Measurements from ENCODE around the gene ZSWIM9.
"Not testable (repeated sequence)": the region's sequence is repeated elsewhere in the genome, so short reads cannot be mapped to it uniquely, and the experiment has no call there.

Gene ZSWIM9

DNA sequence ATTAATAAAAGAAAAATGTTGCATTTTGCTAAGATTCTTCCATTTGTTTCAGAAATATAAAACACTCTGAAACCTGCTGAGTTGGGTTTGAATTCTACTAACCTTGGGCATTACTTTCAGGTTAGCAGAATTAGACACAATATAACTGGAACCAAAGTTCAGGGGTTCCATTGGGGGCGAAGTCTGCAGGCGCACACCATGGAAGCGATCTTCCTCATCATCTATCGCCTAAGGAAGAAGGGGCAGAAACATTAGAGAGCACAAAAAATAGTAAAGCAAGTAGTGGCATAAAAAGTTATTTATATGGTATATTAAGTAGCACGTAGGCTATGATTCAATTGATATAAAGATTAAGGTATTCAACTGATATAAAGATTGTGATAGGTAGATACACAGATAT is 51.1 kb downstream of the ZSWIM9 start:
- no peak for DNase-seq

DNA sequence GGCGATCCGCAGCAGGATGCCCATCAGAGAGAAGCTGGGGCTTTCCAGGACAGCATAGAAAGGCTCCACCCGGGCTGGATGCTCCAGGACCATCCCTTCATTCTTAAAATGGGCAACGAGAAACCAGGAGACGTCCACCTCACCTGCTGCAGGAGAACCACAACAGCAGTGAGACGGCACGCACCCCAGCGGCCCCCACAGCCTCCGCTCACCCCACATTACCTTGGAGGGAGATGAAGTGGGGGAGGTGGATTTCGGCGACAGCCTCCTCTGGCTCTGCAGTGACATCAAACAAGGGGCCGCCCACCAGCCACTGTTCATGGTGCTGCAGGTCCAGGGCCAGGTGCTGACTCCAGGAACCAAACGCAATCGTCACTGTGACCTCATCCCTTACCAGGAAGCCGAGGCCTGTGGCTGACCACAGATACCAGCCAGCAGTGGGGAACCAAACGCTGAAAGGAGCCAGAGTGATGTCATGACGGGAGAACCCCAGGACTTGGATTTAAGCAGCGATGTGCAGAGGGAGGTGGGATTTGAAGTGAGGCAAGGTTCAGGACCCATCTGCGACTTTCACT is 60.2 kb downstream of the ZSWIM9 start:
- no peak for DNase-seq

DNA sequence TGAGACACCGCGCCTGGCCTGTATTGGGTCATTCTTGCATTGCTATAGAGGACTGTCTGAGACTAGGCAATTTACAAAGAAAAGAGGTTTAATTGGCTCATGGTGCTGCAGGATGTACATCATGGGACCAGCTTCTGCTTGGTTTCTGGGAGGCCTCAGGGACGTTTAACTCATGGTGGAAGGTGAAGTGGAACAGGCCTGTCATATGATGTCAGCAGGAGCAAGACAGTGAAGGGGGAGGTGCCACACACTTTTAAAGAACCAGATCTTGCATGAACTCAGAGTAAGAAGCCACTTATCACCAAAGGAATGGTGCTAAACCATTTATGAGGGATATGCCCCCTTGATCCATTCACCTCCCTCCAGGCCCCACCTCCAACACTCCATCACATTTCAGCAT is 66.6 kb downstream of the ZSWIM9 start:
- no peak for DNase-seq

DNA sequence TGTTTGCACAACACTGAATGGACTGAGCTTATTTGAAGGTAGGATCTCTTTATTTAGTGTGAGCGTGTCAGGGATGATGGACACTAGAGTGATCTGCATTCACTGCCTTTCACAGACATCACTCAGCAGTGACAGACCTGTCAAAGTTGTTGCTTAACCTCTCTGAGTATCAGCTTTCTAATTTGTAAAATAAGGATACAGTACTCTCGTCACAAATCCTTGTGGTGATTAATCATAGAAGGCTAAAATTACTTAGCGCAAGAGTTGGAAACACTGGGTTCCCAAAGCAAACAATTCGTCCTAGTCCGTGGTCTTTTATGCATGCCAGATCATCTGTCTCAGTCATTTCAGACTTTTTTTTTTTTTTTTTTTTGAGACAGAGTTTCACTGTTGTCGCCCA is 68.6 kb downstream of the ZSWIM9 start:
- DNase-seq: no peak

DNA sequence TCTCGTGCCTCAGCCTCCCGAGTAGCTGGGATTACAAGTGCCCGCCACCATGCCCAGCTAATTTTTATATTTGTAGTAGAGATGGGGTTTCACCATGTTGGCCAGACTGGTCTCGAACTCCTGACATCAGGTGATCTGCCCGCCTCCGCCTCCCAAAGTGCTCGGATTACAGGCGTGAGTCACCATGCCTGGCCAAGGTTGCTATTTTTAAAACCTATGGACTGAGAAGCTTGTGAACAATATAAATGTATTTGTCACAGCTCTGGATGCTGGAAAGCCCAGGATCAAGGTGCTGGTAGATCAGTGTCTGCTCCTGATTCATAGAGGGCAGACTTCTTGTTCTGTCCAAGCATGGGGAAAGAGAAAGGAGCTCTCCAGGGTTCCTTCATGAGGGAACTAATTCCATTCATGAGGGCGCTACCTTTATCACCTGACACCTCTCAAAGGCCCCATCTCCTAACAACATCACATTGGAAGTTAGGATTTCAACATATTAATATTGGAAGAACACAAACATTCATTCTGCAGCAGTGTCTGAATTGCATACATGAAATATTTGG is 69.2 kb downstream of the ZSWIM9 start:
- DNase-seq: no peak

DNA sequence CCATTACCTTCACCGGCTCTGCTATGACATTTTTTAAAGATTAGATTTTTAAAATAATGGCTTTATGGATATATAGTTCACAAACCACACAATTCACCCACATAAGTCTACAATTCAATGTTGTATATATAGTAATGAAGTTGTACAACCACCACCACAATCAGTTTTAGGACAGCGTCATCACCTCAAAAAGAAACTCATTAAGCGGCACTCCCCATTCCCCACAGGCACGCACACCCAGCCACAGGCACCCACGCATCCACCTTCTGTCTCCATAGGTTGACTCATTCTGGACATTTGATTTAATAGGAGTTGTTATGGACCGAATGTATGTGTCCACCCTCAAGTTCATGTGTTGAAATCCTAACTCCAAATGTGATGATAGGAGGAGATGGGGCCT is 71.3 kb downstream of the ZSWIM9 start:
- not testable (repeated sequence) for DNase-seq

DNA sequence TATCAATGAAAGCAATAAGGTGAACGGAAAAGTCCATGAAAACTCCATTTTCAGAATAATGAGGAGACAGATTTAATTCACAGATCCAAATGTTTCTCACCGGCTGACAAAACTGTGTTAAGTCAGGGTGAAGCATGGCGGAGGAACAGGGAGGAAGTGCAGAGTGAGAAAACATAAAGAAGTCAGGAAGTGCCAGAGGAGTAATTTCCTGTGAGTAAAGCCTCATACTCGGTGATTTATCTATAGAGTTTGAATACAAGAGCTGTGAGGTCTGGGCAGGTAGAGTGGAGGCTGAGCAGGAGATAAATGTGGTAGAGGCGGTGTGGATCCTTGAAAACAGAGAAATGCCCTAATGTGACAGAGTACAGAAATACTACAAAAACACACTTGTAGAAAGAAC is 73.8 kb downstream of the ZSWIM9 start:
- no peak for DNase-seq

DNA sequence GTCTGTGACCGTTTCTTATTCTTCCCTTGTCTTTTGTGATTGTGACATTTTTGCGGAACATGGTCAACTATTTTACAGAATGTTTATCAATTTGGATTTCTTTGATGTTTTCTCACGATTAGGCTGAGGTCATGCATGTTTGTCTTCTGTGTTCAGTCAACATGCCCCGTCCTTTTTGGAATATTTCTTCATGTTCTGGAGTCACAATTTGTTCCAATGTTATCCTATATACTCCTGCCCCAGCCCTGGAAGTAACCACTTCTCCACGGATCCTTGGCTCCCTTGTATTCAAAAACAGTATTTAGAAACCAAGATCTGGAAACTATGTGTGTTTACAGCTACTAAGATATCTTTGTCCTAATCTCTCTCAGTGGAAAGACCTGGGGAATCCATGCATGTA is 75.6 kb downstream of the ZSWIM9 start:
- DNase-seq: no peak

DNA sequence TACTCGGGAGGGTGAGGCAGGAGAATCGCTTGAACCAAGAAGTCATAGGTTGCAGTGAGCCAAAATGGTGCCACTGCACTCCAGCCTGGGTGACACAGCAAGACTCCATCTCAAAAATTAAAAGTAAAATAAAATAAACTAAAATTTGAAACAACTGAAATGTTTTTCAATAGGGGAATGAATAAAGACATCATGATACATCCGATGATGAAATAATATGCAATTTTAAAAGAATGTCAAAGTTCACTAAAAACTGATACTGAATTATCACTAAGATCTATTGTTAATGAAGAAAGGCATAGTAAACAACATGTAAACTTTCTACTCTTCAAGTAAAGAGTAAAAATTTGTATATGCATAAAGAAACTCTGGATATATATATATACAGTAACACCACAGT is 76.7 kb downstream of the ZSWIM9 start:
- no peak for DNase-seq
